ENCODE data around the gene CAPN13. TPM values are rescaled to one million over a fixed set of nuclear protein-coding genes. Genes with fewer than 3 reads are reported as not detected.

CAPN13 gene
- total RNA-seq, 1 experiment from 2014 or later, result 5.7 TPM

GRCh38 chr2:30778611-30779010 is 28.6 kb downstream of the CAPN13 start:
- Histone ChIP-seq H2AK5ac (ENCODE audit: insufficient read length, low read length) (no peak overlapping the region), H2BK15ac (ENCODE audit: low read depth, low read length) (no peak overlapping the region), H3K9me3 (ENCODE audit: control insufficient read depth, low read depth, low read length) (no peaks in the 10 kb centered on the region), H3K79me1 (ENCODE audit: insufficient read depth, low read depth, low read length, poor library complexity, severe bottlenecking) (no peaks in the 10 kb centered on the region), H2BK12ac (ENCODE audit: insufficient read length, low read depth, low read length) (no peak overlapping the region), H2BK5ac (ENCODE audit: insufficient read length, low read length) (no peak overlapping the region), H2AFZ (ENCODE audit: low read length) (no peak overlapping the region), H3K4ac (ENCODE audit: low read depth, low read length) (no peak overlapping the region), H3K14ac (ENCODE audit: insufficient read depth, low read length) (no peak overlapping the region), H4K91ac (ENCODE audit: insufficient read length, low read depth, low read length) (no peak overlapping the region), H3T11ph (ENCODE audit: low read length) (no peak overlapping the region), H3K27me3 (ENCODE audit: insufficient read depth, low read length) (no peaks in the 10 kb centered on the region), H3K23ac (ENCODE audit: insufficient read length, low read depth, low read length) (no peak overlapping the region), H4K20me1 (ENCODE audit: control insufficient read depth, insufficient read depth, insufficient read length) (no peaks in the 10 kb centered on the region), H4K5ac (ENCODE audit: insufficient read length, low read depth, low read length) (no peak overlapping the region), H4K8ac (replicated peaks; ENCODE audit: insufficient read length, low read depth, low read length) (no peak overlapping the region), H3K4me2 (ENCODE audit: insufficient read depth, insufficient read length, low read length) (no peak overlapping the region), H2BK20ac (ENCODE audit: low read depth, low read length, poor library complexity, severe bottlenecking) (no peak overlapping the region), H3K56ac (ENCODE audit: insufficient read length, low read depth, low read length) (no peak overlapping the region), H3K4me1 (ENCODE audit: insufficient read depth, low read length) (no peaks in the 10 kb centered on the region), H3K79me2 (ENCODE audit: insufficient read depth, low read length) (no peaks in the 10 kb centered on the region), H3K9ac (ENCODE audit: extremely low read depth, insufficient read length, low read length) (no peak overlapping the region), H3K23me2 (ENCODE audit: insufficient read length, low read depth, low read length, poor library complexity, severe bottlenecking) (no peaks in the 10 kb centered on the region), H2BK120ac (ENCODE audit: low read depth, low read length, poor library complexity, severe bottlenecking) (no peak overlapping the region), H3K18ac (ENCODE audit: insufficient read length, low read depth, low read length) (no peak overlapping the region), H3K27ac (ENCODE audit: insufficient read length, low read depth, low read length) (no peak overlapping the region)
- no CpG with 5 or more reads among the region's 11 CpGs for WGBS (ENCODE audit: extremely low coverage, insufficient read length, low lambda C conversion rate)
- Mint-ChIP-seq H3K9me3 (no peaks in the 10 kb centered on the region), H3K27ac (no peak overlapping the region), H3K27me3 (ENCODE audit: low read depth) (no peaks in the 10 kb centered on the region), H3K36me3 (ENCODE audit: insufficient read depth in 1 of 3, low read depth in 3 of 3) (no peaks in the 10 kb centered on the region), H3K4me3 (no peak overlapping the region), H3K4me1 (no peaks in the 10 kb centered on the region)
- DNase-seq, result no peak
- TF ChIP-seq CTCF (conservative IDR thresholded peaks at IDR 0.05), result no peak
